Suprapubic skin (tissue), 3 donors: ENCODE measurements around the gene UPF2.

Experiments
- CTCF ChIP-seq, 2 donors: fragments of 200-600 bp in 1 of 2; fragments of 450-650 bp in 1 of 2; sonication (generic) in 1 of 2; IDR thresholded peaks; one replicate each; pipeline ENCODE4 v1.5.1; 2016 to 2019; ENCODE audit warnings: antibody characterized with exemption in 2 of 2, mild to moderate bottlenecking in 1 of 2, moderate library complexity in 1 of 2
- POLR2AphosphoS5 ChIP-seq, 3 donors: sonication (generic); formaldehyde crosslinking; IDR thresholded peaks; one replicate each; pipeline ENCODE4 v1.6.1; 2017; ENCODE audit warnings: antibody characterized with exemption in 3 of 3

DNA sequence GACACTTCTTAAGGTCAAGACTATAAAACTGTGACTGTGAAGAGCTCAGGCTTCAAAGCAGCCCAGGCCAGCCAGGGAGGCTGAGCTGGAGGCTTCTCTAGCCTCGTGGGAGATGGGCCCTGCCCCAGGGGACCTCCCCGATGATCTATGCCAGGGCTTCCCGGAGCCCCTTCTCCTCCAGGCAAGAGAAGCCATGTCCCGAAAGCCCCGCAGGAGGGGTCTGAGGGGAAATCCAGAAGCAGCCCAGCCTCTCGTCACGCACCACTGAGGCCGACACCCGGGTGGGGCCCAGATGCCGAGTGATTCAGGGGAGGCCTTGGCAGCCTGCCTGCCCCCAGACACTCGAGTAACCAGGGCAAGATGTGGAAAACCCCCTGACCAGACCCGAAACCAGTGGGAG is 155.8 kb downstream of the UPF2 start:
- no peak for TF ChIP-seq POLR2AphosphoS5 (IDR thresholded peaks at IDR 0.05)
- TF ChIP-seq CTCF (IDR thresholded peaks at IDR 0.05): no peak
